OCI-LY1 (cell line): ENCODE measurements around the gene CLN6.
"Not testable (repeated sequence)": the region's sequence is repeated elsewhere in the genome, so short reads cannot be mapped to it uniquely, and the experiment has no call there.

ENCODE experiments used
- H2AFZ ChIP-seq: fragments of 200-600 bp; sonication (generic), shearing (Covaris generic); 2 replicates; pipeline ENCODE4 v1.6.0; 2014; ENCODE audit warnings: antibody characterized with exemption, mild to moderate bottlenecking, low read length
- H3F3A ChIP-seq: fragments of 200-600 bp; sonication (generic), shearing (Covaris generic); 2 replicates; pipeline ENCODE4 v1.6.0; 2014; ENCODE audit warnings: mild to moderate bottlenecking, antibody characterized with exemption, low read length, moderate library complexity; ENCODE audit not compliant: insufficient read depth
- H3K27ac ChIP-seq: fragments of 200-600 bp; sonication (generic); 2 replicates; pipeline ENCODE4 v1.5.1; 2014; ENCODE audit warnings: low read length, mixed run types, mild to moderate bottlenecking, low read depth; ENCODE audit not compliant: poor library complexity, severe bottlenecking
- H3K27me3 ChIP-seq: fragments of 200-600 bp; sonication (generic); 2 replicates; pipeline ENCODE4 v1.6.0; 2014; ENCODE audit warnings: antibody characterized with exemption, mild to moderate bottlenecking, low read length, moderate library complexity; ENCODE audit not compliant: insufficient read depth
- H3K36me3 ChIP-seq: fragments of 200-600 bp; sonication (generic); 2 replicates; pipeline ENCODE4 v1.6.1; 2014; ENCODE audit warnings: mild to moderate bottlenecking, antibody characterized with exemption, low read length, moderate library complexity, mixed read lengths; ENCODE audit not compliant: insufficient read depth
- H3K4me1 ChIP-seq: fragments of 200-600 bp; sonication (generic); 2 replicates; pipeline ENCODE4 v1.5.1; 2014; ENCODE audit warnings: mild to moderate bottlenecking, low read length, moderate library complexity; ENCODE audit not compliant: insufficient read depth, severe bottlenecking
- H3K4me2 ChIP-seq: fragments of 200-600 bp; sonication (generic), shearing (Covaris generic); 2 replicates; pipeline ENCODE4 v1.6.1; 2014; ENCODE audit warnings: low read length
- H3K4me3 ChIP-seq: fragments of 200-600 bp; sonication (generic); 2 replicates; pipeline ENCODE4 v1.5.1; 2014; ENCODE audit warnings: low read length, low read depth, mild to moderate bottlenecking, mixed read lengths; ENCODE audit not compliant: poor library complexity, severe bottlenecking
- H3K79me2 ChIP-seq: fragments of 200-600 bp; shearing (Covaris generic); 2 replicates; pipeline ENCODE4 v1.6.1; 2016; ENCODE audit warnings: mixed run types, low read length, mixed read lengths; ENCODE audit not compliant: insufficient read depth
- H3K9ac ChIP-seq: fragments of 200-600 bp; sonication (generic), shearing (Covaris generic); 2 replicates; pipeline ENCODE4 v1.6.1; 2014; ENCODE audit warnings: mild to moderate bottlenecking, low read length, mixed read lengths
- H3K9me2 ChIP-seq: fragments of 200-600 bp; sonication (generic), shearing (Covaris generic); 2 replicates; pipeline ENCODE4 v1.6.1; 2014; ENCODE audit warnings: low read depth, mild to moderate bottlenecking, low read length, mixed read lengths
- H3K9me3 ChIP-seq: fragments of 200-600 bp; shearing (Covaris generic); 2 replicates; pipeline ENCODE4 v1.6.1; 2014; ENCODE audit warnings: low read length, mixed read lengths
- H4K20me1 ChIP-seq: fragments of 200-600 bp; sonication (generic), shearing (Covaris generic); 2 replicates; pipeline ENCODE4 v1.6.0; 2016; ENCODE audit warnings: mild to moderate bottlenecking, low read length; ENCODE audit not compliant: insufficient read depth
- CTCF ChIP-seq: fragments of 200-600 bp; sonication (generic), shearing (Covaris generic); IDR thresholded peaks from 2 replicates; pipeline ENCODE4 v1.5.1; 2017; ENCODE audit warnings: mild to moderate bottlenecking, antibody characterized with exemption, low read length, moderate library complexity, mixed read lengths
- EZH2 ChIP-seq: fragments of 200-600 bp; sonication (generic), shearing (Covaris generic); IDR thresholded peaks from 2 replicates; pipeline ENCODE4 v1.8.0; 2017; ENCODE audit warnings: borderline replicate concordance, mixed run types, mild to moderate bottlenecking, antibody characterized with exemption, low read length, moderate library complexity, mixed read lengths

The CLN6 gene

GRCh38 chr15:68176601-68177000 lies 52.9 kb downstream of the CLN6 start:
- H3K9me3 ChIP-seq = no peaks in the 10 kb centered on the region
- no peaks in the 10 kb centered on the region for H3K79me2 ChIP-seq
- TF ChIP-seq EZH2 (no peak), CTCF (no peak)
- no peaks in the 10 kb centered on the region for H4K20me1 ChIP-seq
- H3K27me3 ChIP-seq = no peaks in the 10 kb centered on the region
- no peaks in the 10 kb centered on the region for H3K9me2 ChIP-seq
- no peak overlapping the region for H2AFZ ChIP-seq
- H3K4me3 ChIP-seq = no peak overlapping the region
- H3F3A ChIP-seq = no peaks in the 10 kb centered on the region
- H3K4me2 ChIP-seq = no peak overlapping the region
- peaks cover 65% of the 10 kb centered on the region for H3K36me3 ChIP-seq
- H3K9ac ChIP-seq = no peak overlapping the region
- no peak overlapping the region for H3K27ac ChIP-seq
- H3K4me1 ChIP-seq = no peaks in the 10 kb centered on the region

GRCh38 chr15:68175526-68175925 lies 54.0 kb downstream of the CLN6 start:
- Histone ChIP-seq H3K4me3 (no peak overlapping the region), H3K27me3 (no peaks in the 10 kb centered on the region), H3K9me2 (no peaks in the 10 kb centered on the region), H3K9ac (no peak overlapping the region), H3K79me2 (no peaks in the 10 kb centered on the region), H3K36me3 (peaks cover 55% of the 10 kb centered on the region), H3K4me1 (no peaks in the 10 kb centered on the region), H3K27ac (no peak overlapping the region), H3F3A (no peaks in the 10 kb centered on the region), H3K9me3 (no peaks in the 10 kb centered on the region), H4K20me1 (no peaks in the 10 kb centered on the region), H3K4me2 (no peak overlapping the region), H2AFZ (no peak overlapping the region)
- TF ChIP-seq EZH2 = no peak

GRCh38 chr15:68173119-68173518 lies 56.4 kb downstream of the CLN6 start:
- Histone ChIP-seq H3K9me2 (no peaks in the 10 kb centered on the region), H2AFZ (no peak overlapping the region), H3K36me3 (peaks cover 64% of the 10 kb centered on the region), H3K4me1 (no peaks in the 10 kb centered on the region), H3K4me2 (no peak overlapping the region), H3K27me3 (no peaks in the 10 kb centered on the region), H3F3A (no peaks in the 10 kb centered on the region), H3K9ac (no peak overlapping the region), H3K79me2 (no peaks in the 10 kb centered on the region), H3K9me3 (no peaks in the 10 kb centered on the region), H3K4me3 (no peak overlapping the region), H3K27ac (no peak overlapping the region), H4K20me1 (no peaks in the 10 kb centered on the region)
- no peak for TF ChIP-seq CTCF
- no peak for TF ChIP-seq EZH2

- H3K9me2 ChIP-seq, H3K9ac ChIP-seq, H3F3A ChIP-seq, H3K4me1 ChIP-seq, H4K20me1 ChIP-seq, H3K4me3 ChIP-seq, H3K27ac ChIP-seq, H3K9me3 ChIP-seq, H3K27me3 ChIP-seq, H3K79me2 ChIP-seq, H3K4me2 ChIP-seq, H2AFZ ChIP-seq: not testable (repeated sequence)
- peaks cover 56% of the 10 kb centered on the region for H3K36me3 ChIP-seq
Measured at GRCh38 chr15:68172037-68172436, 57.5 kb downstream of the CLN6 start.
